Ectodermal cell (in vitro differentiated cells): ENCODE data around the gene ABHD4.

ENCODE experiments used
- H3K27ac ChIP-seq: 2 replicates; pipeline ENCODE4 v1.7.0; 2013; ENCODE audit warnings: mild to moderate bottlenecking, low read depth, low read length; ENCODE audit not compliant: insufficient read depth, poor library complexity, severe bottlenecking
- H3K27me3 ChIP-seq: 2 replicates; pipeline ENCODE4 v1.7.0; 2013; ENCODE audit warnings: mild to moderate bottlenecking, low read length; ENCODE audit not compliant: insufficient read depth, control insufficient read depth, poor library complexity, severe bottlenecking
- H3K36me3 ChIP-seq: one replicate; pipeline ENCODE4 v1.7.0; 2013; ENCODE audit warnings: low read length; ENCODE audit not compliant: control insufficient read depth, insufficient read depth
- H3K4me1 ChIP-seq: one replicate; pipeline ENCODE4 v1.7.0; 2013; ENCODE audit warnings: low read length; ENCODE audit not compliant: control insufficient read depth, insufficient read depth
- H3K4me3 ChIP-seq: 2 replicates; pipeline ENCODE4 v1.7.0; 2013; ENCODE audit warnings: low read depth, low read length, control low read depth; ENCODE audit not compliant: insufficient read depth
- H3K9me3 ChIP-seq: 2 replicates; pipeline ENCODE4 v1.7.0; 2013; ENCODE audit warnings: mild to moderate bottlenecking, low read length, moderate library complexity; ENCODE audit not compliant: control insufficient read depth
- WGBS, 2 experiments: methylation state at CpG; one replicate each; pipeline ENCODE4 v1.1.7; 2013; ENCODE audit warnings: missing lambda C conversion rate in 2 of 2; 5-methylcytosine and 5-hydroxymethylcytosine counted together

ABHD4 gene

GRCh38 chr14:22600027-22600426 is 1.9 kb downstream of the ABHD4 start:
- no peak overlapping the region for H3K27ac ChIP-seq
- peaks cover 5% of the 10 kb centered on the region for H3K4me1 ChIP-seq
- no peaks in the 10 kb centered on the region for H3K9me3 ChIP-seq
- no peaks in the 10 kb centered on the region for H3K27me3 ChIP-seq
- H3K4me3 ChIP-seq = no peak overlapping the region
- H3K36me3 ChIP-seq = peaks cover 8% of the 10 kb centered on the region

- Histone ChIP-seq H3K36me3 (peaks cover 11% of the 10 kb centered on the region), H3K4me3 (no peak overlapping the region), H3K4me1 (peaks cover 5% of the 10 kb centered on the region), H3K9me3 (no peaks in the 10 kb centered on the region), H3K27ac (no peak overlapping the region), H3K27me3 (no peaks in the 10 kb centered on the region)
- 79 to 88% methylated on average over 2 of the region's 2 CpGs for WGBS, 2 experiments
These were observed 3.4 kb downstream of the ABHD4 start for GRCh38 chr14:22601456-22601855.

DNA sequence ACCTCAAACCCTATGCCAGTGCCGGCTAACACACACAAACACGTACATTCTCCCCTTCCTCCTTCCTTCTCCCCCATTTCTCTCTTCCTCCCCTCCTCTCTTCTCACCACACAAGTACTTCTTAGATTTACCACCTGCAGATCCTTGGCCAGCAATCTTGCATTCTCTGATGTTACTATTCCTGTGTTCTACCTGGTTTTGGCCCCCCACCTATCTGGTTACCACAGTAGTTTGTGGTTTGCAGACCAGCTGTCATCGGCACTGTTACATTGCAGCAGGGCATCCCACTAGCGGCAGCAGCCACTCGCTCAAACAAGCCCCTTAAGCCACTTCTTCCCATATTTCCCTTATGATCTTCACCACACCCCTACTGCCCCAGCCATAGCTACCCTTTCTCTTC is 3.9 kb downstream of the ABHD4 start:
- no peak overlapping the region for H3K4me3 ChIP-seq
- no peak overlapping the region for H3K27ac ChIP-seq
- WGBS, 2 experiments = 93% methylated on average over 5 of the region's 5 CpGs
- H3K36me3 ChIP-seq = peaks cover 11% of the 10 kb centered on the region
- H3K9me3 ChIP-seq = no peaks in the 10 kb centered on the region
- no peaks in the 10 kb centered on the region for H3K27me3 ChIP-seq
- peaks cover 5% of the 10 kb centered on the region for H3K4me1 ChIP-seq

DNA sequence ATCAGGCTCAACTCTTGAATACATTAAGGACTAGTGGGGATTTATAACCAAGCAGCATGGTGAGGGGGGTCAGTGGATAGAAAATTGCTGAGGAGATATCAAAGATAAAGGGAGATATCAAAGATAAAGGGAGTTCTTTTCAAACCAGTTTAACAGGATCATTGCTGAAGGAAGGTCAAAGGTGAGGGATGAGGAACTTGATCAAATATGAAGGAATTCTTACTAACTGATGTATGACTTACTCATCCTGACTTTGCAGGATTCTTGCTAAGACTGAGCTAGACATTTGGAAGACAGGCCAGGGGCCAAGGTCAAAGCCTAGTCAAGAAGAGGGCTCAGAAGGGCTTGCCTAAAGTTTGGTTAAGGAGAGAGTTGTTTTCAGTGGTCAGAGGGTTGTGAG is 4.8 kb downstream of the ABHD4 start:
- Histone ChIP-seq H3K27me3 (no peaks in the 10 kb centered on the region), H3K27ac (no peak overlapping the region), H3K36me3 (peaks cover 11% of the 10 kb centered on the region), H3K4me3 (no peak overlapping the region), H3K9me3 (no peaks in the 10 kb centered on the region), H3K4me1 (peaks cover 5% of the 10 kb centered on the region)

DNA sequence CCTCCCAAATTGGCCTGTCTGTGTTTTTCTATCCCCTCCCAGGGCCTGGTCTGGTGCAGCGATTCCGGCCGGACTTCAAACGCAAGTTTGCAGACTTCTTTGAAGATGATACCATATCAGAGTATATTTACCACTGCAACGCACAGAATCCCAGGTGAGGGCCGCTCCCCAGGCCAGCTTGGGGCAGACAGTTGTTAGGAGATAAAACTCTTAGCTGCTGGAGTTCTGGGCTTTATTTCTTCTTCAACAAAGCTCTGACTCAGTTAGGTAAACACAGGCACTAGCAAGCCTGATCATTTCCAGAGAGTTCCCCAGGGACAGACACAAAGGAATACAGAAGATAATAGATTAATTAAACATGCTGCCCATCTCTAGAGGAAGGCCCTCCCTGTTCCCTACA is 8.3 kb downstream of the ABHD4 start:
- Histone ChIP-seq H3K27me3 (no peaks in the 10 kb centered on the region), H3K9me3 (no peaks in the 10 kb centered on the region), H3K4me1 (no peaks in the 10 kb centered on the region), H3K4me3 (no peak overlapping the region), H3K27ac (no peak overlapping the region), H3K36me3 (peaks cover 11% of the 10 kb centered on the region)
- WGBS, 2 experiments = 88 to 94% methylated on average over 6 of the region's 6 CpGs

- Histone ChIP-seq H3K4me1 (no peaks in the 10 kb centered on the region), H3K9me3 (no peaks in the 10 kb centered on the region), H3K4me3 (no peak overlapping the region), H3K36me3 (peaks cover 11% of the 10 kb centered on the region), H3K27ac (no peak overlapping the region), H3K27me3 (no peaks in the 10 kb centered on the region)
- WGBS, 2 experiments = 88 to 95% methylated on average over 3 of the region's 3 CpGs
These were observed 9.2 kb downstream of the ABHD4 start for GRCh38 chr14:22607291-22607690.

DNA sequence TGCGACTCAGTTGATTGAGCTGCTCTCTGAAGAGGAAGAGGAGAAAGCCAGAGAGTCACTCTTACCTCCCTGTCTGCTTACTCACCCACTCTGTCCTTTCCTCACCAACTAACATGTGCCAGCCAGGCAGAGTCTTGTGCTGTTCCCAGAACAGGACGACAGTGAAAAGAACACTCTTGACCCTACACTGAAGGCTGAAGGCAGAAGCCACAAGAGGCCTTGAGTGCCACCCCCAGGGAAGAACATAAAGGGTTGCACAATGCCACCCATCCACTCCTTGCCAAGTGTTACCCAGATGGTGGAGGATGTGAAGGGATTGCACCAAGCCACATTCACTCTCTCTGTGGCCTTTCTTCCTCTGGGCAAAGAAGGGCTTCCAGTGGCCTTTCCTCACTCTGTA is 12.8 kb downstream of the ABHD4 start:
- H3K4me1 ChIP-seq = peaks cover 11% of the 10 kb centered on the region
- no peaks in the 10 kb centered on the region for H3K36me3 ChIP-seq
- H3K4me3 ChIP-seq = no peak overlapping the region
- 85 to 92% methylated on average over 1 to 2 of the region's 2 CpGs for WGBS, 2 experiments
- no peak overlapping the region for H3K27ac ChIP-seq
- H3K9me3 ChIP-seq = no peaks in the 10 kb centered on the region
- no peaks in the 10 kb centered on the region for H3K27me3 ChIP-seq

DNA sequence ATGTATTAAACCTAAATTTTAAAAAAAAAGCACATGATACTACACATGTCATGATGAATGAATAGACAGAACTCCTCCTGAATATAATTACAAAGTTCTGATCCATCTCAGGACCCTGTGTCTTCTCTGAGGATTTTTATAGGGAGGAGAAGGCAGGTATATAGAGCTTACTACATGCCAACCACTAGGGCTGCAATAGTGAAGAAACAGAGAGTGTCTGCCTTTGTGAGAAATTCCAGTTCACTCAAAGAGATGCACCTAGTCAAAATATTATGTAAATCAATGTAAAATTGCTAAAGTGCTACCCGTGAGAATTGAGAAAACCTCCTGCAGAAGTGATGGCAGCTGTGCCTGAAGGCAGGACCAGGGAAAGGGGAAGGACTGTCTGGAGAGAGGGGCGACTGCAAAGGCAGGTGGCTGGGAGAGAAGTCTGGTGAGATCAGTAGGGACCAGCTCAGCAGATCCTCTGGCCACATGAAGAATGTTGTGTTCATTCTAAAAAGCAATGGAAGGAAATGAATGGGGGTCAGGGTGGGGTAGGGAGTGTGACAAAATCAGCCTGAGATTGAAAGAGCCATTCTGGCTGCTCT is 15.1 kb downstream of the ABHD4 start:
- H3K9me3 ChIP-seq = no peaks in the 10 kb centered on the region
- no peaks in the 10 kb centered on the region for H3K36me3 ChIP-seq
- WGBS, 2 experiments = 81 to 88% methylated on average over 2 of the region's 2 CpGs
- no peaks in the 10 kb centered on the region for H3K27me3 ChIP-seq
- H3K4me3 ChIP-seq = no peak overlapping the region
- peaks cover 11% of the 10 kb centered on the region for H3K4me1 ChIP-seq
- H3K27ac ChIP-seq = peak overlapping the region; percentile 9

DNA sequence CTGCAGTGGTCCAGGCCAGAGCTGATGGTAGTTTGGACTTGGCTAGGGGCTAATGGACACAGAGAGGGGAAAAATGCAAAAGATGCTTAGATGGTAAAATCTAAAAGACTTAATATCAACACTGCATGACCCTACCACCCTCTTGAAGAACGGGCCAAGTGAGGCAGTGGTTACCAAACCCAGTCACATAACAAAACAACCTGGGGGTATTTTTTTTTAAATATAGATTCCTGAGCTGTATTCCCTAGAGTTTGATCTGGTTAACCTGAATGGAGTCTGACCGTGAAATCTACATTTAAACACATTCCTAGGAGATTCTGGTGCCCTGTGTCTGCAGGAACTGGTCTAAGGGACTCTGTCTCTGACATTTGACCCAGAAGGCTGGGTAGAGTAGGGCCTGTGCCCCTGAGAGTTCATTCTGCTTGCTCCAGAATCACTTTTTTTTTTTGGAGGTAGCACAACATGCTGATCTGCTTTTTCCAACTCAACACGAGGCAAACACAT is 15.7 kb downstream of the ABHD4 start:
- no peaks in the 10 kb centered on the region for H3K27me3 ChIP-seq
- WGBS, 2 experiments = 59 to 61% methylated on average over 2 to 3 of the region's 3 CpGs
- H3K9me3 ChIP-seq = no peaks in the 10 kb centered on the region
- no peak overlapping the region for H3K4me3 ChIP-seq
- H3K4me1 ChIP-seq = peaks cover 11% of the 10 kb centered on the region
- H3K36me3 ChIP-seq = no peaks in the 10 kb centered on the region
- H3K27ac ChIP-seq = peak overlapping the region; percentile 9

- Histone ChIP-seq H3K36me3 (no peaks in the 10 kb centered on the region), H3K27me3 (no peaks in the 10 kb centered on the region), H3K4me3 (no peak overlapping the region), H3K4me1 (peaks cover 11% of the 10 kb centered on the region), H3K27ac (peak overlapping the region; percentile 9), H3K9me3 (no peaks in the 10 kb centered on the region)
- 62 to 74% methylated on average over 6 of the region's 6 CpGs for WGBS, 2 experiments
These were observed 16.2 kb downstream of the ABHD4 start for GRCh38 chr14:22614240-22614799.
